Fibroblast of lung (primary cell): ENCODE data around the gene AGAP2. TPM values are rescaled to one million over a fixed set of nuclear protein-coding genes. Genes with fewer than 3 reads are reported as not detected.

ENCODE experiments used
- DNase-seq, 2 donors: peaks; one replicate each; pipeline versions ENCODE4 v3.0.0 to v3.0.0-alpha.2; 2010; ENCODE audit warnings: low read depth in 2 of 2
- H2AFZ ChIP-seq: 2 replicates; pipeline ENCODE4 v1.5.1; 2012; ENCODE audit warnings: low read length, control low read depth, inconsistent platforms
- H3K27ac ChIP-seq: 2 replicates; pipeline ENCODE4 v1.5.1; 2011; ENCODE audit warnings: low read length, control low read depth; ENCODE audit not compliant: insufficient read depth
- H3K27me3 ChIP-seq: 2 replicates; pipeline ENCODE4 v1.5.1; 2011; ENCODE audit warnings: mild to moderate bottlenecking, low read length; ENCODE audit not compliant: control insufficient read depth, insufficient read depth
- H3K36me3 ChIP-seq: 2 replicates; pipeline ENCODE4 v1.5.1; 2011; ENCODE audit warnings: low read length; ENCODE audit not compliant: control insufficient read depth, insufficient read depth
- H3K4me1 ChIP-seq: 2 replicates; pipeline ENCODE4 v1.5.1; 2011; ENCODE audit warnings: low read length; ENCODE audit not compliant: control insufficient read depth, insufficient read depth; ENCODE audit errors: extremely low read depth
- H3K4me2 ChIP-seq: 2 replicates; pipeline ENCODE4 v1.5.1; 2011; ENCODE audit warnings: low read length, control low read depth; ENCODE audit not compliant: insufficient read depth; ENCODE audit errors: extremely low read depth
- H3K4me3 ChIP-seq, 4 experiments: fragments of 200-600 bp in 1 of 4; sonication (generic) in 1 of 4; replicated peaks in 1 of 4; 2 replicates each; pipeline ENCODE4 v1.5.1; 2011 to 2016; ENCODE audit warnings: low read length in 4 of 4, low read depth in 3 of 4, mild to moderate bottlenecking in 3 of 4, control low read depth in 2 of 4, inconsistent platforms in 1 of 4, mixed read lengths in 1 of 4; ENCODE audit not compliant: insufficient read depth in 1 of 4; ENCODE audit errors: control extremely low read depth in 1 of 4
- H3K79me2 ChIP-seq: 2 replicates; pipeline ENCODE4 v1.5.1; 2012; ENCODE audit warnings: mild to moderate bottlenecking, low read length, inconsistent platforms; ENCODE audit not compliant: control insufficient read depth, insufficient read depth
- H3K9ac ChIP-seq: 2 replicates; pipeline ENCODE4 v1.5.1; 2011; ENCODE audit warnings: mild to moderate bottlenecking, low read length, control low read depth; ENCODE audit not compliant: insufficient read depth
- H3K9me3 ChIP-seq: 2 replicates; pipeline ENCODE4 v1.5.1; 2012; ENCODE audit warnings: low read depth, low read length; ENCODE audit not compliant: control insufficient read depth, insufficient read depth
- H4K20me1 ChIP-seq: 2 replicates; pipeline ENCODE4 v1.5.1; 2011; ENCODE audit warnings: low read length; ENCODE audit not compliant: control insufficient read depth, insufficient read depth; ENCODE audit errors: extremely low read depth
- EZH2 ChIP-seq: IDR thresholded peaks from 2 replicates; pipeline ENCODE4 v1.5.1; 2012; ENCODE audit warnings: low read length, control low read depth, mild to moderate bottlenecking; ENCODE audit errors: missing control alignments
- polyA plus RNA-seq, 2 donors: library from polyadenylated mRNA; depleted of rRNA in 1 of 2; stranded (reverse) in 1 of 2; unstranded in 1 of 2; fragments of >200 nt; gene quantifications; 2 replicates each; pipeline ENCODE4 v1.2.1, GENCODE V29; 2011 to 2012; ENCODE audit warnings: missing spikeins in 1 of 2
- total RNA-seq: library from RNA; depleted of rRNA; stranded (reverse); fragments of >200 nt; gene quantifications from 2 replicates; pipeline ENCODE4 v1.2.1, GENCODE V29; 2014
- TF ChIP-seq, protein P1 (sequence below), 2 donors: IDR thresholded peaks in 1 of 2; conservative IDR thresholded peaks in 1 of 2; 1 replicate in 1 of 2; 2 replicates in 1 of 2; pipeline ENCODE4 v1.5.1; 2011 to 2012; ENCODE audit warnings: low read length in 2 of 2, control low read depth in 1 of 2, inconsistent platforms in 1 of 2, low read depth in 1 of 2, mild to moderate bottlenecking in 1 of 2

The AGAP2 gene
- total and polyA plus RNA-seq, 2 donors (not counting 1 experiment from before 2014, with no cell fraction given): 0.05 to 0.17 TPM

DNA sequence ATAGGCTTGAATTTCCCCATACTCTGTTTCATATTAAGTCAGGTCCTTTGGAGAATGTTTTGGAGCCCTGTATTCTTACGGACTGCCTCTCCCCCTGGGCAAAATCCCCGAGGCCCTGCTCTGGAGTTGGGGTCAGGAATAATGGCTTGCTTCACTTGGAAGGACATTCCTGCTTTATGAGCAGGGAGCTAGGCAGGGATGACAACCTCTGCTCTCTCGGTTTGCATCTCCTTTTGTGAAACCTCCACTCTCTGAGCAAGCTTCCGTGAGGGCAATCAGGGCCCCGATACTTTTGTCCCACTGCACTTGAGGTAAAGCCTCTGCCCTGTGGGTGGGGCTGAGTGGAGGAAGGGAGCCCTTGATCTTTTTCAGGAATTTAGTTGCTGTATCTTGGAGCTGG lies 25.3 kb downstream of the AGAP2 start:
- Histone ChIP-seq H3K79me2 (no peaks in the 10 kb centered on the region), H3K4me2 (no peak overlapping the region), H2AFZ (no peak overlapping the region), H3K9ac (no peak overlapping the region), H3K27me3 (no peaks in the 10 kb centered on the region), H4K20me1 (no peaks in the 10 kb centered on the region), H3K27ac (no peak overlapping the region), H3K9me3 (no peaks in the 10 kb centered on the region), H3K4me3 (no peak overlapping the region), H3K36me3 (peaks cover 9% of the 10 kb centered on the region), H3K4me1 (no peaks in the 10 kb centered on the region)
- no peak for TF ChIP-seq EZH2
- TF ChIP-seq, protein P1, sequence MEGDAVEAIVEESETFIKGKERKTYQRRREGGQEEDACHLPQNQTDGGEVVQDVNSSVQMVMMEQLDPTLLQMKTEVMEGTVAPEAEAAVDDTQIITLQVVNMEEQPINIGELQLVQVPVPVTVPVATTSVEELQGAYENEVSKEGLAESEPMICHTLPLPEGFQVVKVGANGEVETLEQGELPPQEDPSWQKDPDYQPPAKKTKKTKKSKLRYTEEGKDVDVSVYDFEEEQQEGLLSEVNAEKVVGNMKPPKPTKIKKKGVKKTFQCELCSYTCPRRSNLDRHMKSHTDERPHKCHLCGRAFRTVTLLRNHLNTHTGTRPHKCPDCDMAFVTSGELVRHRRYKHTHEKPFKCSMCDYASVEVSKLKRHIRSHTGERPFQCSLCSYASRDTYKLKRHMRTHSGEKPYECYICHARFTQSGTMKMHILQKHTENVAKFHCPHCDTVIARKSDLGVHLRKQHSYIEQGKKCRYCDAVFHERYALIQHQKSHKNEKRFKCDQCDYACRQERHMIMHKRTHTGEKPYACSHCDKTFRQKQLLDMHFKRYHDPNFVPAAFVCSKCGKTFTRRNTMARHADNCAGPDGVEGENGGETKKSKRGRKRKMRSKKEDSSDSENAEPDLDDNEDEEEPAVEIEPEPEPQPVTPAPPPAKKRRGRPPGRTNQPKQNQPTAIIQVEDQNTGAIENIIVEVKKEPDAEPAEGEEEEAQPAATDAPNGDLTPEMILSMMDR (conservative IDR thresholded peaks at IDR 0.05 in 1 of 2, IDR thresholded peaks at IDR 0.05 in 1 of 2; ENCODE audit: low read depth in 1 of 2, low read length in 2 of 2): no peak
- no peak for DNase-seq

DNA sequence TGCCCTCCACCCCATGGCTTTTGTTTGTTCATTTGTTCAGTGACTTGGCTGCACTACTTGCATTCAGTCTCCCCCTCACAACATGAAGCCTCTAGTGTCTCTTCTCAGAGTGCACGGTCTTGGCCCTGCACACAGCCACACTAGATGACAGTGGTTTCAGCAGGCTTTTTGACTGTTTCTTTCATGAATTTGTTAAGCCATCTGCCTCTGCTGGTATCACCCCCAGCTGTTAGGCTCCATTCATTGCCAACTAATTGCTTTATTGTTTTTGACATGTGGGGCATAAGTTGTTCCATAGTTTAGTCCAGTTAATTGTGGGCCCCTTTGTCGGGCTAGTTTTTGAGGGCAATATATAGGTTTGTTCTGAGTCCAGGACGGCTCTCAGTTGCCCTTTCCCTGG lies 25.8 kb downstream of the AGAP2 start:
- no peak overlapping the region for H2AFZ ChIP-seq
- H3K9me3 ChIP-seq: no peaks in the 10 kb centered on the region
- H3K4me3 ChIP-seq: no peak overlapping the region
- no peak for TF ChIP-seq EZH2
- TF ChIP-seq, protein P1 (conservative IDR thresholded peaks at IDR 0.05 in 1 of 2, IDR thresholded peaks at IDR 0.05 in 1 of 2; ENCODE audit: low read depth in 1 of 2, low read length in 2 of 2): no peak
- no peak overlapping the region for H3K9ac ChIP-seq
- H4K20me1 ChIP-seq: no peaks in the 10 kb centered on the region
- DNase-seq: no peak
- H3K27ac ChIP-seq: no peak overlapping the region
- no peak overlapping the region for H3K4me2 ChIP-seq
- no peaks in the 10 kb centered on the region for H3K27me3 ChIP-seq
- peaks cover 6% of the 10 kb centered on the region for H3K36me3 ChIP-seq
- H3K4me1 ChIP-seq: no peaks in the 10 kb centered on the region
- H3K79me2 ChIP-seq: no peaks in the 10 kb centered on the region

DNA sequence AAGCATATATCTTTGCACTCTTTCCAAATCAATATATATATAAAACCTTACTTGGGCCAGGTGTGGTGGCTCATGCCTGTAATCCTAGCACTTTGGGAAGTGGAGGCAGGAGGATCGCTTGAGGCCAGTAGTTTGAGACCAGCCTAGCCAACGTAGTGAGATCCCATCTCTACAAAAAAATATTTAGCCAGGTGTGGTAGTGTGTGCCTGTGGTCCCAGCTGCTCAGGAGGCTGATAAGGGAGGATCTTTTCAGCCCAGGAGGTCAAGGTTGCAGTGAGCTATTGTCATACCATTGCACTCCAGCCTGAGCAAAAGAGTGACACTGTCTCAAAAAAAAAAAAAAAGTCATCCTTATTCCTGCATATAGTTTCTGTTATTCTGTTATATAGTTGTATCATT lies 30.2 kb downstream of the AGAP2 start:
- H4K20me1 ChIP-seq: no peaks in the 10 kb centered on the region
- H3K9ac ChIP-seq: no peak overlapping the region
- H3K4me2 ChIP-seq: no peak overlapping the region
- DNase-seq: no peak
- H3K36me3 ChIP-seq: no peaks in the 10 kb centered on the region
- H3K27me3 ChIP-seq: no peaks in the 10 kb centered on the region
- H3K9me3 ChIP-seq: no peaks in the 10 kb centered on the region
- H2AFZ ChIP-seq: no peak overlapping the region
- H3K4me3 ChIP-seq: no peak overlapping the region
- TF ChIP-seq, protein P1 (conservative IDR thresholded peaks at IDR 0.05 in 1 of 2, IDR thresholded peaks at IDR 0.05 in 1 of 2; ENCODE audit: low read depth in 1 of 2, low read length in 2 of 2): no peak
- TF ChIP-seq EZH2: no peak
- H3K79me2 ChIP-seq: no peaks in the 10 kb centered on the region
- no peak overlapping the region for H3K27ac ChIP-seq
- H3K4me1 ChIP-seq: no peaks in the 10 kb centered on the region
